Cardiac septum (tissue), 1 donor: ENCODE data around the gene USP17L26. TPM values are rescaled to one million over a fixed set of nuclear protein-coding genes. Genes with fewer than 3 reads are reported as not detected.
"Not testable (repeated sequence)": the region's sequence is repeated elsewhere in the genome, so short reads cannot be mapped to it uniquely, and the experiment has no call there.

Source experiments
- DNase-seq: peaks from one replicate; pipeline ENCODE4 v3.0.0-alpha.2; 2020; ENCODE audit warnings: low spot score
- intact Hi-C: fragments of 100-400 bp; cut with DNase I; formaldehyde crosslinking; loops from one replicate; pipeline ENCODE4 v1.14.0; 2022
- long read RNA-seq: library from polyadenylated mRNA; unstranded; transcript quantifications from one replicate; pipeline ENCODE4 v2.0.0, GENCODE V29; 2021
- total RNA-seq: library from RNA; stranded (reverse); fragmentation: NEBNext Ultra II Directional; extraction: Animal tissue kit (Norgen Biotek cat#: 25700); gene quantifications from one replicate; pipeline ENCODE4 v1.2.1, GENCODE V29; 2021
- donor health status: DM: no; HTN: no; CAD: no.

The USP17L26 gene
- not detected for total RNA-seq
- long read RNA-seq = 0 reads

GRCh38 chr4:9334358-9334757, at the start of gene USP17L26:
TSS of gene USP17L26 (plus strand) at chr4:9334658. CDS start at chr4:9334658, 0 bp downstream.
- intact Hi-C loops, DNase-seq: not testable (repeated sequence)

- intact Hi-C loops, DNase-seq: not testable (repeated sequence)
These were observed 10.3 kb upstream of the USP17L26 start for GRCh38 chr4:9324191-9324590.

- DNase-seq, intact Hi-C loops: not testable (repeated sequence)
These were observed 9.6 kb upstream of the USP17L26 start, which contains the start of gene USP17L24 for GRCh38 chr4:9324865-9325264. TSS of gene USP17L24 (plus strand) at chr4:9325165. CDS start at chr4:9325165, 0 bp downstream.

- intact Hi-C loops, DNase-seq: not testable (repeated sequence)
These were observed 4.8 kb upstream of the USP17L26 start, which contains the start of gene USP17L25 for GRCh38 chr4:9329611-9330010. TSS of gene USP17L25 (plus strand) at chr4:9329911. CDS start at chr4:9329911, 0 bp downstream.

GRCh38 chr4:9339103-9339502, 4.6 kb downstream of the USP17L26 start, which contains the start of gene USP17L5:
TSS of gene USP17L5 (plus strand) at chr4:9339403. CDS start at chr4:9339403, 0 bp downstream.
- DNase-seq, intact Hi-C loops: not testable (repeated sequence)

GRCh38 chr4:9343848-9344247, 9.4 kb downstream of the USP17L26 start, which contains the start of gene USP17L27:
TSS of gene USP17L27 (plus strand) at chr4:9344148. CDS start at chr4:9344148, 0 bp downstream.
- DNase-seq, intact Hi-C loops: not testable (repeated sequence)

GRCh38 chr4:9348593-9348992, 14.1 kb downstream of the USP17L26 start, which contains the start of gene USP17L28:
TSS of gene USP17L28 (plus strand) at chr4:9348893. CDS start at chr4:9348893, 0 bp downstream.
- DNase-seq, intact Hi-C loops: not testable (repeated sequence)

GRCh38 chr4:9350866-9351265, 16.4 kb downstream of the USP17L26 start:
- intact Hi-C loops, DNase-seq: not testable (repeated sequence)

GRCh38 chr4:9353338-9353737, 18.9 kb downstream of the USP17L26 start, which contains the start of gene USP17L29:
TSS of gene USP17L29 (plus strand) at chr4:9353638. CDS start at chr4:9353638, 0 bp downstream.
- intact Hi-C loops, DNase-seq: not testable (repeated sequence)

GRCh38 chr4:9362829-9363228, 28.4 kb downstream of the USP17L26 start, which contains the start of gene USP17L30:
TSS of gene USP17L30 (plus strand) at chr4:9363129. CDS start at chr4:9363129, 0 bp downstream.
- intact Hi-C loops, DNase-seq: not testable (repeated sequence)

- DNase-seq, intact Hi-C loops: not testable (repeated sequence)
These were observed 45.4 kb downstream of the USP17L26 start for GRCh38 chr4:9379881-9380280.

- not testable (repeated sequence) for DNase-seq
These were observed 46.6 kb downstream of the USP17L26 start for GRCh38 chr4:9381012-9381534.

GRCh38 chr4:9384126-9384525, 49.7 kb downstream of the USP17L26 start:
- intact Hi-C loops = no loop called here
- no peak for DNase-seq

More at GRCh38 chr4:9381012-9381534, 46.6 kb downstream of the USP17L26 start:
- intact Hi-C loops = not testable (repeated sequence)

Other genes with a start within 250 kb of the USP17L26 start
- not detected for gene FAM90A26, start 164.2 kb upstream of the USP17L26 start, total RNA-seq
- gene USP17L10, start 124.0 kb upstream of the USP17L26 start, total RNA-seq = not detected
- not detected for gene USP17L11, start 119.3 kb upstream of the USP17L26 start, total RNA-seq
- gene USP17L12, start 114.5 kb upstream of the USP17L26 start, total RNA-seq = not detected
- not detected for gene USP17L13, start 109.8 kb upstream of the USP17L26 start, total RNA-seq
- gene USP17L15, start 100.3 kb upstream of the USP17L26 start, total RNA-seq = not detected
- not detected for gene USP17L17, start 90.8 kb upstream of the USP17L26 start, total RNA-seq
- not detected for gene USP17L18, start 86.0 kb upstream of the USP17L26 start, total RNA-seq
- not detected for gene USP17L19, start 81.3 kb upstream of the USP17L26 start, total RNA-seq
- gene USP17L20, start 76.5 kb upstream of the USP17L26 start, total RNA-seq = not detected
- gene USP17L21, start 71.8 kb upstream of the USP17L26 start, total RNA-seq = not detected
- gene USP17L22, start 67.0 kb upstream of the USP17L26 start, total RNA-seq = not detected
- gene USP17L24, start 9.5 kb upstream of the USP17L26 start, total RNA-seq = not detected
- not detected for gene USP17L25, start 4.7 kb upstream of the USP17L26 start, total RNA-seq
- gene USP17L5, start 4.7 kb downstream of the USP17L26 start, total RNA-seq = not detected
- gene USP17L27, start 9.5 kb downstream of the USP17L26 start, total RNA-seq = not detected
- gene USP17L28, start 14.2 kb downstream of the USP17L26 start, total RNA-seq = not detected
- not detected for gene USP17L29, start 19.0 kb downstream of the USP17L26 start, total RNA-seq
- gene USP17L30, start 28.5 kb downstream of the USP17L26 start, total RNA-seq = not detected
- not detected for gene DEFB131A, start 109.8 kb downstream of the USP17L26 start, total RNA-seq